ENCODE results near the gene TNFSF12.

Gene TNFSF12

DNA sequence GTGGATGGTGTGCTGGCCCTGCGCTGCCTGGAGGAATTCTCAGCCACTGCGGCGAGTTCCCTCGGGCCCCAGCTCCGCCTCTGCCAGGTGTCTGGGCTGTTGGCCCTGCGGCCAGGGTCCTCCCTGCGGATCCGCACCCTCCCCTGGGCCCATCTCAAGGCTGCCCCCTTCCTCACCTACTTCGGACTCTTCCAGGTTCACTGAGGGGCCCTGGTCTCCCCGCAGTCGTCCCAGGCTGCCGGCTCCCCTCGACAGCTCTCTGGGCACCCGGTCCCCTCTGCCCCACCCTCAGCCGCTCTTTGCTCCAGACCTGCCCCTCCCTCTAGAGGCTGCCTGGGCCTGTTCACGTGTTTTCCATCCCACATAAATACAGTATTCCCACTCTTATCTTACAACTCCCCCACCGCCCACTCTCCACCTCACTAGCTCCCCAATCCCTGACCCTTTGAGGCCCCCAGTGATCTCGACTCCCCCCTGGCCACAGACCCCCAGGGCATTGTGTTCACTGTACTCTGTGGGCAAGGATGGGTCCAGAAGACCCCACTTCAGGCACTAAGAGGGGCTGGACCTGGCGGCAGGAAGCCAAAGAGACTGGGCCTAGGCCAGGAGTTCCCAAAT is 8.4 kb downstream of the TNFSF12 start:
- TF ChIP-seq, protein P1, sequence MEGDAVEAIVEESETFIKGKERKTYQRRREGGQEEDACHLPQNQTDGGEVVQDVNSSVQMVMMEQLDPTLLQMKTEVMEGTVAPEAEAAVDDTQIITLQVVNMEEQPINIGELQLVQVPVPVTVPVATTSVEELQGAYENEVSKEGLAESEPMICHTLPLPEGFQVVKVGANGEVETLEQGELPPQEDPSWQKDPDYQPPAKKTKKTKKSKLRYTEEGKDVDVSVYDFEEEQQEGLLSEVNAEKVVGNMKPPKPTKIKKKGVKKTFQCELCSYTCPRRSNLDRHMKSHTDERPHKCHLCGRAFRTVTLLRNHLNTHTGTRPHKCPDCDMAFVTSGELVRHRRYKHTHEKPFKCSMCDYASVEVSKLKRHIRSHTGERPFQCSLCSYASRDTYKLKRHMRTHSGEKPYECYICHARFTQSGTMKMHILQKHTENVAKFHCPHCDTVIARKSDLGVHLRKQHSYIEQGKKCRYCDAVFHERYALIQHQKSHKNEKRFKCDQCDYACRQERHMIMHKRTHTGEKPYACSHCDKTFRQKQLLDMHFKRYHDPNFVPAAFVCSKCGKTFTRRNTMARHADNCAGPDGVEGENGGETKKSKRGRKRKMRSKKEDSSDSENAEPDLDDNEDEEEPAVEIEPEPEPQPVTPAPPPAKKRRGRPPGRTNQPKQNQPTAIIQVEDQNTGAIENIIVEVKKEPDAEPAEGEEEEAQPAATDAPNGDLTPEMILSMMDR (IDR thresholded peaks at IDR 0.05; ENCODE audit: low read depth, low read length) = no peak
- no peak overlapping the region for H3K4me3 ChIP-seq (ENCODE audit: low read depth, low read length)

DNA sequence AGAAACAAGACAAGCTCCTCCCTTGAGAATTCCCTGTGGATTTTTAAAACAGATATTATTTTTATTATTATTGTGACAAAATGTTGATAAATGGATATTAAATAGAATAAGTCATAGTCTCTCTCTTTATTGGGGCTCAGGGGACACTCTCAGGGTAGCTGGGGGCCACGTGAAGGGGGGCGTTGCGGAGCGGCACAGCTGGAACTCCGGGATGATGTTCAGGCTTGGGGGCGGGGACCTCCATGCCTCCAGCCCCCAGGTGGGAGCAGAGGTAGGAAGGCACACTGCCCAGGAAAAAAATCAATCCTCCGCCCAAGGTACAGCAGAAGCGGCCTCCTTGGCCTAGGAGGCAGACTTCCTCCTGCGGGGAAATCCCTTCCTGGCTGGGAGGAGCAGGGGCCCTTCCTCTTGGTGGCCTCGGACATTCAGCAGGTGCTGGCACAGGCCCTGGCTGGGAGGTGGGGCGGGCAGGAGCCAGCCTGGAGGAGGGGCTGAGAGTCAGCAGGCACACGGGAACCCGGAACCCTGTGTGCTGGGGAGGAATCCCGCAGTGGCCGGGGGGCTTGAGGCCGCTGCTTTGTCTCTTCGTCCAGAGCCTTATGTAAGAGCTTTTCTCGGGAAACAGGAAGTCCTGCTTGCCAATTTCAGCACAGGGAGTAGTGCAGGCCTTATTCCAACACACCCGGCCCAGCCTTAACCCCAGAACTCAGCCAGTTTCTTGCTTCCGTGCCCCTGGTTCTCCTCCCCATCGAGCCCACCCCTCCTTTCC is 9.1 kb downstream of the TNFSF12 start:
- TF ChIP-seq, protein P1 (IDR thresholded peaks at IDR 0.05; ENCODE audit: low read depth, low read length) = no peak
- no peak overlapping the region for H3K4me3 ChIP-seq (ENCODE audit: low read depth, low read length)

DNA sequence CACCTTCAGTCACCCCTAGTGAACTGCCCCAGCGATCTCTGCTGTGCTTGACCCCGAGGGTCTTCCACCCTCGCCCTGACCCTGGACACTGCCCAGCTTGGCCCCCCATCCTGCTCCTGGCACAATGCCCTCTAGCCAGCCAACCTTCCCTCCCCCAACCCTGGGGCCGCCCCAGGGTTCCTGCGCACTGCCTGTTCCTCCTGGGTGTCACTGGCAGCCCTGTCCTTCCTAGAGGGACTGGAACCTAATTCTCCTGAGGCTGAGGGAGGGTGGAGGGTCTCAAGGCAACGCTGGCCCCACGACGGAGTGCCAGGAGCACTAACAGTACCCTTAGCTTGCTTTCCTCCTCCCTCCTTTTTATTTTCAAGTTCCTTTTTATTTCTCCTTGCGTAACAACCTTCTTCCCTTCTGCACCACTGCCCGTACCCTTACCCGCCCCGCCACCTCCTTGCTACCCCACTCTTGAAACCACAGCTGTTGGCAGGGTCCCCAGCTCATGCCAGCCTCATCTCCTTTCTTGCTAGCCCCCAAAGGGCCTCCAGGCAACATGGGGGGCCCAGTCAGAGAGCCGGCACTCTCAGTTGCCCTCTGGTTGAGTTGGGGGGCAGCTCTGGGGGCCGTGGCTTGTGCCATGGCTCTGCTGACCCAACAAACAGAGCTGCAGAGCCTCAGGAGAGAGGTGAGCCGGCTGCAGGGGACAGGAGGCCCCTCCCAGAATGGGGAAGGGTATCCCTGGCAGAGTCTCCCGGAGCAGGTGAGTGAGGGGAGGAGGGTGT is 9.9 kb downstream of the TNFSF12 start, which contains the start of gene TNFSF13:
Gene TNFSF13 (plus strand): TSS at position 207 of the 776 bp plus-strand sequence. CDS start 290 bp downstream, at position 497.
- H3K4me3 ChIP-seq (ENCODE audit: low read depth, low read length) = no peak within 1 kb of the TSS
- TF ChIP-seq, protein P1 (IDR thresholded peaks at IDR 0.05; ENCODE audit: low read depth, low read length) = no peak

DNA sequence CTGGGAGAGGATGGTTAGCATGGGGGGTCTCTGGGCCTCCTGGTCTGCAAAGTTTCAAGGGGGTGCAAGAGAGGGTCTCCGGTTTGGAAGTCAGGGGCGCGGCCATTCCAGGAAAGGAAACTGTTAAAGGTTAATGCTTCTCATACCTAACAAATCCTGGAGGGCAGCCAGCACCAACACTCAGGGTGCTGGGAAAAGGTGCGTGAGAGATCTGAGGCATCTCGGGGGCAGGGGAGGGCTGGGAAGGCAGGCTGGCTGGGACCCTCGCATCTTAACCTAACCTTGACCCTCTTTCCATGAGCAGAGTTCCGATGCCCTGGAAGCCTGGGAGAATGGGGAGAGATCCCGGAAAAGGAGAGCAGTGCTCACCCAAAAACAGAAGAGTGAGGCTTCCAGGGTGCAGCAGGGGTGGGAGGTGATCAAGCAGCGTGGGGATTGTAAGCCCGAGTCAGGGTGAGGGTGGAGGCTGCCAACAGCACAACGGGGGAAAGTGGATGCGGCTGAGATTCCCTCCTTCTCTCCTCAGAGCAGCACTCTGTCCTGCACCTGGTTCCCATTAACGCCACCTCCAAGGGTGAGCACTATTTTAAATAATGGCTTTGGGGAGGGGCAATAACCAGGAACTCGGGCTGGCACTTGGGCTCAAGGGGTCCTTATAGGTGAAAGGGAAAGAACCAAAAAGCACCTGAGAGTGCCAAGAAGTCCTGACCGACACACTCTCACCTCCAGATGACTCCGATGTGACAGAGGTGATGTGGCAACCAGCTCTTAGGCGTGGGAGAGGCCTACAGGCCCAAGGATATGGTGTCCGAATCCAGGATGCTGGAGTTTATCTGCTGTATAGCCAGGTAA is 10.7 kb downstream of the TNFSF12 start:
- TF ChIP-seq, protein P1 (IDR thresholded peaks at IDR 0.05; ENCODE audit: low read depth, low read length) = no peak
- no peak overlapping the region for H3K4me3 ChIP-seq (ENCODE audit: low read depth, low read length)

DNA sequence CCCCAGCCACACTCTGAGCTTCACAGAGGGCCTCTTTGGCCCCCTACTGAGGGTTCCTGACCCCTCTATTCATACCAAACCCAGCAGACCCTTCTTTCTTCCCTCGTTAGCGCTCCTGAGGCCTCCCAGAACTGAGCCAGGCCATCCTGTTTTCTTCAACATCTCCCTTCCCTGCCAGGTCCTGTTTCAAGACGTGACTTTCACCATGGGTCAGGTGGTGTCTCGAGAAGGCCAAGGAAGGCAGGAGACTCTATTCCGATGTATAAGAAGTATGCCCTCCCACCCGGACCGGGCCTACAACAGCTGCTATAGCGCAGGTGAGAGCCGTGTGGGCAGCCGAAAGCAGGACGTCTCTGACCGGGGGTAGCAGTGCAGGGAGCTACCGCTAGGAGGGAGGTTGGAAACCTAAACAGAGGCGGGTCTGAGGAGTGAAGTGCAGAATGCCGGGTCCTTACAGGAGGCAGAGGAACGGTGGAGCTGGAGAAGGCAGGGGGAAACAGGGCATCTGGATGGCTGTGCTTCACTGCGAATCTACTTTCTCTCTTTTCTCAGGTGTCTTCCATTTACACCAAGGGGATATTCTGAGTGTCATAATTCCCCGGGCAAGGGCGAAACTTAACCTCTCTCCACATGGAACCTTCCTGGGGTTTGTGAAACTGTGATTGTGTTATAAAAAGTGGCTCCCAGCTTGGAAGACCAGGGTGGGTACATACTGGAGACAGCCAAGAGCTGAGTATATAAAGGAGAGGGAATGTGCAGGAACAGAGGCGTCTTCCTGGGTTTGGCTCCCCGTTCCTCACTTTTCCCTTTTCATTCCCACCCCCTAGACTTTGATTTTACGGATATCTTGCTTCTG is 11.5 kb downstream of the TNFSF12 start:
- TF ChIP-seq, protein P1 (IDR thresholded peaks at IDR 0.05; ENCODE audit: low read depth, low read length) = peak; percentile 80
- peak overlapping the region; percentile 79 for H3K4me3 ChIP-seq (ENCODE audit: low read depth, low read length)

DNA sequence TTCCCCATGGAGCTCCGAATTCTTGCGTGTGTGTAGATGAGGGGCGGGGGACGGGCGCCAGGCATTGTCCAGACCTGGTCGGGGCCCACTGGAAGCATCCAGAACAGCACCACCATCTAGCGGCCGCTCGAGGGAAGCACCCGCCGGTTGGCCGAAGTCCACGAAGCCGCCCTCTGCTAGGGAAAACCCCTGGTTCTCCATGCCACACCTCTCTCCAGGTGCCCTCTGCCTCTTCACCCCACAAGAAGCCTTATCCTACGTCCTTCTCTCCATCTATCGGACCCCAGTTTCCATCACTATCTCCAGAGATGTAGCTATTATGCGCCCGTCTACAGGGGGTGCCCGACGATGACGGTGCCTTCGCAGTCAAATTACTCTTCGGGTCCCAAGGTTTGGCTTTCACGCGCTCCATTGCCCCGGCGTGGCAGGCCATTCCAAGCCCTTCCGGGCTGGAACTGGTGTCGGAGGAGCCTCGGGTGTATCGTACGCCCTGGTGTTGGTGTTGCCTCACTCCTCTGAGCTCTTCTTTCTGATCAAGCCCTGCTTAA is 12.2 kb downstream of the TNFSF12 start:
- TF ChIP-seq, protein P1 (IDR thresholded peaks at IDR 0.05; ENCODE audit: low read depth, low read length) = peak; percentile 73
- H3K4me3 ChIP-seq (ENCODE audit: low read depth, low read length) = peak overlapping the region; percentile 79
